Thyroid gland (tissue), 4 donors: ENCODE data around the gene COG3.

Experiments
- CTCF ChIP-seq, 6 experiments: fragments of 200-600 bp in 3 of 6; fragments of 450-650 bp in 3 of 6; sonication (generic) in 3 of 6; IDR thresholded peaks; one replicate each; pipeline ENCODE4 v1.5.1; 2016 to 2019; ENCODE audit warnings: antibody characterized with exemption in 6 of 6, mild to moderate bottlenecking in 2 of 6, inconsistent platforms in 1 of 6, moderate library complexity in 1 of 6
- POLR2A ChIP-seq, 2 donors: fragments of 450-650 bp; IDR thresholded peaks; one replicate each; pipeline ENCODE4 v1.6.1; 2017; ENCODE audit warnings: antibody characterized with exemption in 2 of 2, mild to moderate bottlenecking in 2 of 2, moderate library complexity in 1 of 2

DNA sequence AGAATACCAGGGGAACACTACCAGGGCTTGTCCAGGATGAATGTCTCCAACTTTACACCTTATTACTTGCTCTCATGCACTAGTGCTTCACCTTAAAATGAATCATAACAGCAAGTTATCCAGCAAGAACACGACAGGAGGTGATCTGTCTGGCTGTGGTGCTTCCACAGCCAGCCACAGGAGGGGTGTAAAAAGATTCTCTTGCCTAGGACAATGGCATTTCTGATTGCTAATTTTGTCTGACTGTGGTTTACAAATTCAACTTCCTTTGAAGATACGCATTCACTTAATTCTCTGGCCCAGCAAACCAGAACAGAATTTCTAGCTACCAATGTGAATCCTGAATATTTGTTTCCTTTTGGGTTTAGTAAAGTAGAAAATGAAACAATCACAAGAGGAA lies 23.1 kb upstream of the COG3 start:
- TF ChIP-seq CTCF (IDR thresholded peaks at IDR 0.05) (peak in 1 of 6 experiments; percentile 16), POLR2A (IDR thresholded peaks at IDR 0.05) (no peak)
